NCI-H82 treated with DMSO at 0.1 percent for 48 hours (cell line): ENCODE data around the gene RABL6.
"Not testable (repeated sequence)": the region's sequence is repeated elsewhere in the genome, so short reads cannot be mapped to it uniquely, and the experiment has no call there.

Experiments used
- DNase-seq: peaks from one replicate; lab custom pipeline; 2025; ENCODE audit not compliant: unreplicated experiment; lab: John Stamatoyannopoulos, UW

The RABL6 gene

GRCh38 chr9:136875155-136875554 lies 67.4 kb downstream of the RABL6 start:
- DNase-seq = no peak

- no peak for DNase-seq
Measured at GRCh38 chr9:136876476-136876875, 68.7 kb downstream of the RABL6 start.

- no peak for DNase-seq
Measured at GRCh38 chr9:136880651-136881050, 72.9 kb downstream of the RABL6 start.

- no peak for DNase-seq
Measured at GRCh38 chr9:136881691-136882108, 74.0 kb downstream of the RABL6 start.

- no peak for DNase-seq
Measured at GRCh38 chr9:136882109-136882946, 74.6 kb downstream of the RABL6 start.

- not testable (repeated sequence) for DNase-seq
Measured at GRCh38 chr9:136882947-136883283, 75.2 kb downstream of the RABL6 start.

- DNase-seq = not testable (repeated sequence)
Measured at GRCh38 chr9:136883670-136884069, 75.9 kb downstream of the RABL6 start.

- DNase-seq = peak; percentile 86
Measured at GRCh38 chr9:136885950-136886578, 78.3 kb downstream of the RABL6 start, which contains the start of gene TRAF2. TRAF2 (plus strand) TSS chr9:136886516; CDS start chr9:136898741, 12,225 bp downstream.

- no peak for DNase-seq
Measured at GRCh38 chr9:136886610-136887597, 79.2 kb downstream of the RABL6 start.

- DNase-seq = no peak
Measured at GRCh38 chr9:136888454-136888853, 80.7 kb downstream of the RABL6 start.

GRCh38 chr9:136889858-136890257 lies 82.1 kb downstream of the RABL6 start:
- DNase-seq = no peak

- no peak for DNase-seq
Measured at GRCh38 chr9:136890661-136891060, 82.9 kb downstream of the RABL6 start.
